ENCODE results near the gene EYA4. TPM values are rescaled to one million over a fixed set of nuclear protein-coding genes. Genes with fewer than 3 reads are reported as not detected.
"Not testable (repeated sequence)": the region's sequence is repeated elsewhere in the genome, so short reads cannot be mapped to it uniquely, and the experiment has no call there.

EYA4 gene
- total RNA-seq, 2 experiments from 2014 or later = not detected

- no peak overlapping the region for H3K4me3 ChIP-seq (ENCODE audit: low read length)
- DNase-seq (no peak), ATAC-seq (ENCODE audit: poor library complexity) (no peak)
- ChIA-PET CTCF (no interaction called here), POLR2A (no interaction called here)
- Mint-ChIP-seq H3K27me3 (peaks cover 5% of the 10 kb centered on the region), H3K27ac (no peak overlapping the region), H3K9me3 (no peaks in the 10 kb centered on the region), H3K4me1 (ENCODE audit: low read depth) (no peaks in the 10 kb centered on the region), H3K4me3 (no peak overlapping the region), H3K36me3 (ENCODE audit: low read depth) (no peaks in the 10 kb centered on the region)
- H3K9me3 ChIP-seq (ENCODE audit: control insufficient read depth in 1 of 2, insufficient read depth in 1 of 2, low read length in 2 of 2) = no peaks in the 10 kb centered on the region
- no peaks in the 10 kb centered on the region for H3K27me3 ChIP-seq (ENCODE audit: control insufficient read depth in 1 of 2, insufficient read depth in 2 of 2, low read length in 2 of 2)
- H3K4me1 ChIP-seq (ENCODE audit: insufficient read depth, low read length) = no peaks in the 10 kb centered on the region
- no peak for TF ChIP-seq CTCF (IDR thresholded peaks at IDR 0.05)
- intact Hi-C loops (cut with DNase I, micrococcal nuclease) = no loop called here
- no peak overlapping the region for H3K27ac ChIP-seq (ENCODE audit: low read depth in 1 of 2, low read length in 2 of 2)
- no peaks in the 10 kb centered on the region for H3K36me3 ChIP-seq (ENCODE audit: insufficient read depth, low read length)
Measured at GRCh38 chr6:133394630-133395029, 153.5 kb downstream of the EYA4 start.

- Histone ChIP-seq H3K4me3 (ENCODE audit: low read length) (no peak overlapping the region), H3K27me3 (ENCODE audit: control insufficient read depth in 1 of 2, insufficient read depth in 2 of 2, low read length in 2 of 2) (no peaks in the 10 kb centered on the region), H3K27ac (ENCODE audit: low read depth in 1 of 2, low read length in 2 of 2) (no peak overlapping the region), H3K9me3 (ENCODE audit: control insufficient read depth in 1 of 2, insufficient read depth in 1 of 2, low read length in 2 of 2) (no peaks in the 10 kb centered on the region), H3K4me1 (ENCODE audit: insufficient read depth, low read length) (no peaks in the 10 kb centered on the region), H3K36me3 (ENCODE audit: insufficient read depth, low read length) (no peaks in the 10 kb centered on the region)
- Mint-ChIP-seq H3K9me3 (no peaks in the 10 kb centered on the region), H3K27ac (no peak overlapping the region), H3K36me3 (ENCODE audit: low read depth) (no peaks in the 10 kb centered on the region), H3K27me3 (peaks cover 5% of the 10 kb centered on the region), H3K4me1 (ENCODE audit: low read depth) (no peaks in the 10 kb centered on the region), H3K4me3 (no peak overlapping the region)
- DNase-seq (no peak), ATAC-seq (ENCODE audit: poor library complexity) (no peak)
- intact Hi-C loops (cut with DNase I, micrococcal nuclease) = no loop called here
- POLR2A ChIA-PET = no interaction called here
- TF ChIP-seq CTCF (IDR thresholded peaks at IDR 0.05) = no peak
- CTCF ChIA-PET = no interaction called here
Measured at GRCh38 chr6:133396233-133396983, 155.3 kb downstream of the EYA4 start.

- DNase-seq = no peak
- ATAC-seq (ENCODE audit: poor library complexity) = no peak
- peaks cover 3% of the 10 kb centered on the region for H3K27me3 Mint-ChIP-seq
- no peaks in the 10 kb centered on the region for H3K9me3 Mint-ChIP-seq
- no peaks in the 10 kb centered on the region for H3K4me1 Mint-ChIP-seq (ENCODE audit: low read depth)
- no peak for TF ChIP-seq CTCF (IDR thresholded peaks at IDR 0.05)
- Histone ChIP-seq H3K27ac (ENCODE audit: low read depth in 1 of 2, low read length in 2 of 2) (no peak overlapping the region), H3K4me1 (ENCODE audit: insufficient read depth, low read length) (no peaks in the 10 kb centered on the region), H3K27me3 (ENCODE audit: control insufficient read depth in 1 of 2, insufficient read depth in 2 of 2, low read length in 2 of 2) (no peaks in the 10 kb centered on the region), H3K9me3 (ENCODE audit: control insufficient read depth in 1 of 2, insufficient read depth in 1 of 2, low read length in 2 of 2) (no peaks in the 10 kb centered on the region), H3K36me3 (ENCODE audit: insufficient read depth, low read length) (no peaks in the 10 kb centered on the region), H3K4me3 (ENCODE audit: low read length) (no peak overlapping the region)
- no peaks in the 10 kb centered on the region for H3K36me3 Mint-ChIP-seq (ENCODE audit: low read depth)
- no peak overlapping the region for H3K4me3 Mint-ChIP-seq
- H3K27ac Mint-ChIP-seq = no peak overlapping the region
- CTCF ChIA-PET = no interaction called here
- POLR2A ChIA-PET = no interaction called here
- intact Hi-C loops (cut with DNase I, micrococcal nuclease) = no loop called here
Measured at GRCh38 chr6:133396984-133397348, 155.8 kb downstream of the EYA4 start.

- DNase-seq; H3K4me1 Mint-ChIP-seq (ENCODE audit: low read depth); H3K36me3 Mint-ChIP-seq (ENCODE audit: low read depth); POLR2A ChIA-PET; ATAC-seq (ENCODE audit: poor library complexity); H3K4me3 Mint-ChIP-seq; H3K9me3 ChIP-seq (ENCODE audit: control insufficient read depth in 1 of 2, insufficient read depth in 1 of 2, low read length in 2 of 2); CTCF ChIA-PET; H3K36me3 ChIP-seq (ENCODE audit: insufficient read depth, low read length); intact Hi-C loops (cut with DNase I, micrococcal nuclease); H3K27ac ChIP-seq (ENCODE audit: low read depth in 1 of 2, low read length in 2 of 2); H3K4me1 ChIP-seq (ENCODE audit: insufficient read depth, low read length); H3K4me3 ChIP-seq (ENCODE audit: low read length); H3K27me3 Mint-ChIP-seq; H3K27ac Mint-ChIP-seq; H3K9me3 Mint-ChIP-seq; H3K27me3 ChIP-seq (ENCODE audit: control insufficient read depth in 1 of 2, insufficient read depth in 2 of 2, low read length in 2 of 2): not testable (repeated sequence)
Measured at GRCh38 chr6:133397601-133398000, 156.4 kb downstream of the EYA4 start.
